Measurements from ENCODE around the gene CHRNE. TPM values are rescaled to one million over a fixed set of nuclear protein-coding genes. Genes with fewer than 3 reads are reported as not detected.
"Not testable (repeated sequence)": the region's sequence is repeated elsewhere in the genome, so short reads cannot be mapped to it uniquely, and the experiment has no call there.

The CHRNE gene
- total RNA-seq, 1 donor from 2014 or later, result 0.62 TPM

- no peak for DNase-seq
Measured at GRCh38 chr17:4886830-4887229, 16.1 kb downstream of the CHRNE start.

- no peak for DNase-seq
Measured at GRCh38 chr17:4884489-4884888, 18.4 kb downstream of the CHRNE start.

- DNase-seq, result no peak
Measured at GRCh38 chr17:4881761-4882555, 20.9 kb downstream of the CHRNE start.

- DNase-seq, result no peak
Measured at GRCh38 chr17:4880857-4881256, 22.0 kb downstream of the CHRNE start.

- no peak for DNase-seq
Measured at GRCh38 chr17:4879601-4880000, 23.3 kb downstream of the CHRNE start.

GRCh38 chr17:4877089-4877488 lies 25.8 kb downstream of the CHRNE start:
- DNase-seq, result peak; percentile 23

GRCh38 chr17:4872786-4873185 lies 30.1 kb downstream of the CHRNE start:
- DNase-seq, result no peak

GRCh38 chr17:4870855-4871254 lies 32.0 kb downstream of the CHRNE start:
- no peak for DNase-seq

GRCh38 chr17:4869058-4869998 lies 33.6 kb downstream of the CHRNE start:
- DNase-seq, result not testable (repeated sequence)

GRCh38 chr17:4867535-4867934 lies 35.4 kb downstream of the CHRNE start:
- DNase-seq, result not testable (repeated sequence)

GRCh38 chr17:4863321-4863720 lies 39.6 kb downstream of the CHRNE start:
- DNase-seq, result no peak

GRCh38 chr17:4862720-4863119 lies 40.2 kb downstream of the CHRNE start:
- no peak for DNase-seq

- DNase-seq, result no peak
Measured at GRCh38 chr17:4861052-4861451, 41.8 kb downstream of the CHRNE start.

- DNase-seq, result no peak
Measured at GRCh38 chr17:4860651-4861050, 42.2 kb downstream of the CHRNE start.

GRCh38 chr17:4859816-4860625 lies 42.9 kb downstream of the CHRNE start:
- DNase-seq, result no peak

- DNase-seq, result no peak
Measured at GRCh38 chr17:4858882-4859260, 44.0 kb downstream of the CHRNE start.

GRCh38 chr17:4858068-4858881 lies 44.6 kb downstream of the CHRNE start:
- DNase-seq, result peak; percentile 66

GRCh38 chr17:4857347-4857746 lies 45.6 kb downstream of the CHRNE start:
- DNase-seq, result not testable (repeated sequence)

GRCh38 chr17:4856937-4857314 lies 46.0 kb downstream of the CHRNE start:
- peak; percentile 35 for DNase-seq

- no peak for DNase-seq
Measured at GRCh38 chr17:4856271-4856936, 46.5 kb downstream of the CHRNE start.

GRCh38 chr17:4854111-4854681 lies 48.7 kb downstream of the CHRNE start:
- no peak for DNase-seq

Data from occipital lobe (tissue), 2 donors.